GM21717 (cell line): ENCODE measurements around the gene SPAG6.
"Not testable (repeated sequence)": the region's sequence is repeated elsewhere in the genome, so short reads cannot be mapped to it uniquely, and the experiment has no call there.

ENCODE experiments used
- ATAC-seq: cut with Tn5 transposase; IDR thresholded peaks from one replicate; pipeline ENCODE4 v1.9.1; 2021; ENCODE audit warnings: mild to moderate bottlenecking, moderate library complexity; ENCODE audit not compliant: unreplicated experiment

Gene SPAG6

GRCh38 chr10:22345301-22346095, at the start of gene SPAG6:
Gene SPAG6, plus strand, starts transcription at chr10:22345496. Its CDS starts 116 bp downstream, at chr10:22345612.
- peak; percentile 36 for ATAC-seq

- no peak for ATAC-seq
These were observed 44.1 kb upstream of the SPAG6 start for GRCh38 chr10:22301193-22301592.

- no peak for ATAC-seq
These were observed 41.8 kb upstream of the SPAG6 start for GRCh38 chr10:22303461-22303860.

- no peak for ATAC-seq
These were observed 39.6 kb upstream of the SPAG6 start for GRCh38 chr10:22305721-22306120.

GRCh38 chr10:22308390-22308789, 36.9 kb upstream of the SPAG6 start:
- peak; percentile 91 for ATAC-seq

- ATAC-seq, result no peak
These were observed 35.9 kb upstream of the SPAG6 start for GRCh38 chr10:22309180-22310000.

- not testable (repeated sequence) for ATAC-seq
These were observed 35.3 kb upstream of the SPAG6 start for GRCh38 chr10:22310012-22310411.

- ATAC-seq, result no peak
These were observed 34.4 kb upstream of the SPAG6 start for GRCh38 chr10:22310928-22311327.

- no peak for ATAC-seq
These were observed 30.4 kb upstream of the SPAG6 start for GRCh38 chr10:22314852-22315251.

- ATAC-seq, result peak; percentile 11
These were observed 29.6 kb upstream of the SPAG6 start for GRCh38 chr10:22315455-22316285.

GRCh38 chr10:22316286-22317075, 28.8 kb upstream of the SPAG6 start, which contains the start of gene COMMD3:
Gene COMMD3, plus strand, starts transcription at chr10:22316388. Its CDS starts 30 bp downstream, at chr10:22316418.
- peak; percentile 52 for ATAC-seq

- peak; percentile 16 for ATAC-seq
These were observed 28.3 kb upstream of the SPAG6 start for GRCh38 chr10:22317076-22317370.

- ATAC-seq, result no peak
These were observed 27.3 kb upstream of the SPAG6 start for GRCh38 chr10:22317771-22318565.

GRCh38 chr10:22318772-22319171, 26.5 kb upstream of the SPAG6 start:
- no peak for ATAC-seq

GRCh38 chr10:22319547-22319979, 25.7 kb upstream of the SPAG6 start:
- no peak for ATAC-seq

GRCh38 chr10:22319980-22320558, 25.2 kb upstream of the SPAG6 start:
- no peak for ATAC-seq

GRCh38 chr10:22320591-22321155, 24.6 kb upstream of the SPAG6 start, which contains the start of gene BMI1:
Gene BMI1, plus strand, starts transcription at chr10:22321099. Its CDS starts 5,351 bp downstream, at chr10:22326450.
- peak; percentile 14 for ATAC-seq

- ATAC-seq, result no peak
These were observed 24.0 kb upstream of the SPAG6 start for GRCh38 chr10:22321156-22321923.
